GM04503 (cell line): ENCODE results near the gene ADAM8.
"Not testable (repeated sequence)": the region's sequence is repeated elsewhere in the genome, so short reads cannot be mapped to it uniquely, and the experiment has no call there.

Source experiments
- DNase-seq: peaks from one replicate; pipeline ENCODE4 v3.0.0-alpha.2; 2012; ENCODE audit warnings: low read depth

The ADAM8 gene

DNA sequence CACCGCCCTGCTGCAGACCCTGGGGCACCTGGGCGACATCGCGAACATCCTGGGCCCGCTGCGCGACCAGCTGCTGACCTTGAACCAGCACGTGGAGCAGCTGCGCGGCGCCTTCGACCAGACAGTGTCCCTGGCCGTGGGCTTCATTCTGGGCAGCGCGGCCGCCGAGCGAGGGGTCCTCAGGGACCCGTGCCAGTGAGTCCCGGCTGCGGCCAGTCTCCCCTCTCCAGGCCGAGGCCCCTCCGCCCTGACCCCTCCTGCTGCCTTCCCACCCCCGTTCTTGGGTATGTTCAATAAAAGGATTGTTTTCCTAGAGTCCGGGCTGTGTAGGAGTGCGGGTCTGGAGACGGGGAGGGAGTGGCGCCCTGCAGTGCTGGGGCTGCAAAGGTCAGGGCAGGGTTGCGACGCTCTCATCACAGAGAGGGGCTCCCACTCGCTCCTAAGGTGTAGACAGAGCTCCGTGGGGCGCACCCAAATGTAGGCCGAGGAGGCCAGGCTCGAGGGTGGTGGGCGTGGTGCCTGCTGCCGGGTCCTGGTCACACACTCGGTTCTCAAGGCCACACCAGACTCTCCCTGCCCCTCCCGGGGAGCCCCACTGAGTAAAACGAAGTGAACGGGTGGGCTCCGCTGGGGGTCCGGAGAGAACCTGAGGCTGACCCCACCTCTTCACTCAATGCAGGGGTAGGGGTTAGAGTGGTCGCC, 45.3 kb downstream of the ADAM8 start:
- DNase-seq = no peak

DNA sequence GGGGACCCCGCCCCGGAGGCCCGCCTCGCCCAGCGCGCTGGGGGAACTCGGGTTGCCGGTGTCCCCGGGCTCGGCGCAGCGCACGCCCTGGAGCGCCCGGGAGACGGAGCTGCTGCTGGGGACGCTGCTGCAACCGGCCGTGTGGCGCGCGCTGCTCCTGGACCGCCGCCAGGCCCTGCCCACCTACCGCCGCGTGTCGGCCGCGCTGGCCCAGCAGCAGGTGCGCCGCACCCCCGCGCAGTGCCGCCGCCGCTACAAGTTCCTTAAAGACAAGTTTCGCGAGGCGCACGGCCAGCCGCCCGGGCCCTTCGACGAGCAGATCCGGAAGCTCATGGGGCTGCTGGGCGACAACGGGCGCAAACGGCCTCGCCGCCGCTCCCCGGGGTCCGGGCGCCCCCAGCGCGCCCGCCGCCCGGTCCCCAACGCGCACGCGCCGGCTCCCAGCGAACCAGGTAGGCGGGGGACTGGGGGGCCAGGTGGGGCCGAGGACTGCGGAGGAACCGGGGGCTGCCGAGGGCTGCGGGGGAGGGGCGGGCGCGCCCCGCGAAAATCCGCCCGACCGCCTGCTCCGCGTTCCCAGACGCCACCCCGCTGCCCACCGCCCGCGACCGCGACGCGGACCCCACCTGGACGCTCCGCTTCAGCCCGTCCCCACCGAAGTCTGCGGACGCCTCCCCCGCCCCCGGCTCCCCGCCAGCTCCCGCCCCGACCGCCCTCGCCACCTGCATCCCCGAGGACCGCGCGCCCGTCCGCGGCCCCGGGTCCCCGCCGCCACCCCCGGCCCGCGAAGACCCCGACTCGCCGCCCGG, 46.1 kb downstream of the ADAM8 start:
- no peak for DNase-seq

DNA sequence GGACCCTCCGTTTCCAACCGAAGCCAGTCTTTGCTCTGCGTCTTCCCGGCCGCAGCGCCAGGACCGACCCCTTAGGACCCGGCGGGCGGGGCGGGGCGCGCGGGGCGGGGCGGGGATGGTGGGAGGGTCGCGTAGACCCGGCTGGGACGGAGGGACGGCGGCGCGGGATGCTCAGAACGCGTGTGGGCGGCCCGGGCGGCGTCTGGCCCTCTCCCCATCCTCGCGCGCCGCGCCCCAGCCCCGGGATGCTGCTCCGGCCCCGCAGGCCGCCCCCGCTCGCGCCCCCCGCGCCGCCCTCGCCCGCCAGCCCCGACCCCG, 46.7 kb downstream of the ADAM8 start, which contains the start of gene UTF1:
UTF1 (plus strand) TSS at position 174 of the 318 bp plus-strand sequence; CDS start at position 246, 72 bp downstream.
- DNase-seq = no peak

DNA sequence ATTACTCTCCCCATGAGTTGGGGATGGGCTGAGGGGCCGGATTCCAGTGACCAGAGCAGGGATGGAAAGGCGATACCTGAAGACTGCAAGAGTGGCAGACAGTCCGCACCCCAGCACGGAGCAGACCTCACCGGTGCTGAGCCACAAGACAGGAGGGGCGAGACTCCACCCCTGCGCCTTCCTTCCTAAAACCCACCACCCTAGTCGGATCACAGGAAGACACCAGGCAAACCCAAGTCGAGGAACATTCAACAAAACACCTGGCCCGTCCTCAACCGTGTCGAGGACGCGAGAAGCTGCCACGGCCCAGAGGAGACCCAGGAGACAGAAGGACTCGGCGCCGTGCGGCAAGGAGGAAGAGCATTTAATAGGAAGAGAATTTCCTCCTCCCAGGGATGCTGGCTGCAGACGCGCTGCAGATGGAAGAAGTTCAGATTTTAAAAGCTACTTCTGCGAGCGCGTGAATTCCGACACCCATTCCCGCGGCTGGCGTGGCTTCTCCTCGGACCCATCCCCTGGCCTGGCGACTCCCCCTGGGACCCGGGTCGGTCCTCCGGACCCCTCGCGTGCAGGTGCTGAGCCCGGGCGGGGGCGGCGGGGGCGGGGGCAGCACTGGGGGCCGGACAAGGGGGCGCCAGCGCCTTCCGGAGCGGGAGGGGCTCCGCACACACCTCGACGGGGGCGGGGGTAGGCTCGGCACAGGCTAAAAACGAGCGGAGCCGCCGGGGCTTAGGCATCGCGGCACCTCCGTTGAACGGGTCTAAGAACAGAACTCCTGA, 47.2 kb downstream of the ADAM8 start:
- no peak for DNase-seq

DNA sequence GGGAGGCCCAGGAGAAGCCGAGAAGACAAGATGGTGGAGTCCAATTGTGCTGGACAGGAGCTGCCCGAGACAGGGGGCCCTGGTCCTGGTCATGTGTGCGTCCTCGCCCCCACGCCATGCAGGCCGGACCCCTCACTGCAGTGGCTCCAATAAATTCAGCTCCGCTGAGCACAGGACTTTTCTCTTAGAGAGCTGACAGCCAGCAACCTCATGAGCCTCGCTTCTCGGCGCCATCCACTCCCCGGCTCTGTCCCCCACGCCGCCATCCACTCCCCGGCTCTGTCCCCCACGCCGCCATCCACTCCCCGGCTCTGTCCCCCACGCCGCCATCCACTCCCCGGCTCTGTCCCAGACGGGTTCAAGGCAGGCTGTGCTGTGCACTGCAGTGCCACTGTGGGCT, 49.4 kb downstream of the ADAM8 start:
- DNase-seq = no peak

DNA sequence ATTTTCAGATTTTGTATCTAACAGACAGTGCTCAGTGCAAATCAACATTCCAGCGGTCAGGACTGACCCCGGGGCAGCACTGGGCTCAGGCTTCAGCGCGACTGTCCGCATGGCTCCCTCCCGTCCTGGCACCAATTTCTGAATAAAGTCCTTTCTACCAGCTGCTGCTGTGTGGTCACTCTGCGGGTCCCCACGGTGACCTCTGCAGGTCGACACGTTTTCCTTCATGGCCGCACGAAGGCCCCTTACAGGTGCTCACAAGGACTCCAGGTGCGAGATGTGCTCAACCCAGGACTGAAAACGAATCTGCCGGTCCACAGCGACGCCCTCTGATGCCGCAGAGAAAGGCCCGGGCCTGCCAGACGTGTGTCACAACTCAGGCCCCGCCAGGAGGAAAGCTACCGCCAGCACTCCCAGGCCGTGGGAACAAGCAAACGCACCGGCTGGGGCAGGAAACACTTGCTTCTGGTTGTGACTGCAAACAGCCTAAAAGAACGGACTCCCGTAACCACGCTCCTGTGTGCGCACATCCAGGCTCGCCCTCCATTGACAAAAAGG, 50.3 kb downstream of the ADAM8 start:
- no peak for DNase-seq

DNA sequence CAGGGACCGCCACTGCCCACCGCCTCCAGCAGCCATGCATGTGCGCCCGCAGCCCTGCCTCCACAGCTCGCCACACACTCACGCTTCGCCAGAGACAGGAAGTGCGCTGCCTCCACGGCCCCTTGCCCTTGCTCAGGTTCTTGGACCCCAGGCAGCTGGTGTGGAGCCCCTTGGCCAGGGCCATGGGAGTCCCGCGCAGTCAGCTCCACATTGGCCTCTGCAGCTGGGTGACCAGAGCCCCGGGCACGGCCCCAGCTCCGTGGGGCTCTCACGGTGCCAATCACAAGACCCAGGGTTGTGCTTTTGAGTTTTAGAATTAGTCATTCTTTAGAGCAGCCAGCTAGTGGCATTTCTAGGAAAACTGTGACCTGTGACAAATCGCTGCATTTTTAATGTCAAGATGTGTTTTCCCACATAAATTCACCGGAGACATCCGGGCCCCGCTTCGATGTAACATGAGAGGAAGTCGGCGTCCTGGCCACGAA, 50.9 kb downstream of the ADAM8 start:
- DNase-seq = no peak

DNA sequence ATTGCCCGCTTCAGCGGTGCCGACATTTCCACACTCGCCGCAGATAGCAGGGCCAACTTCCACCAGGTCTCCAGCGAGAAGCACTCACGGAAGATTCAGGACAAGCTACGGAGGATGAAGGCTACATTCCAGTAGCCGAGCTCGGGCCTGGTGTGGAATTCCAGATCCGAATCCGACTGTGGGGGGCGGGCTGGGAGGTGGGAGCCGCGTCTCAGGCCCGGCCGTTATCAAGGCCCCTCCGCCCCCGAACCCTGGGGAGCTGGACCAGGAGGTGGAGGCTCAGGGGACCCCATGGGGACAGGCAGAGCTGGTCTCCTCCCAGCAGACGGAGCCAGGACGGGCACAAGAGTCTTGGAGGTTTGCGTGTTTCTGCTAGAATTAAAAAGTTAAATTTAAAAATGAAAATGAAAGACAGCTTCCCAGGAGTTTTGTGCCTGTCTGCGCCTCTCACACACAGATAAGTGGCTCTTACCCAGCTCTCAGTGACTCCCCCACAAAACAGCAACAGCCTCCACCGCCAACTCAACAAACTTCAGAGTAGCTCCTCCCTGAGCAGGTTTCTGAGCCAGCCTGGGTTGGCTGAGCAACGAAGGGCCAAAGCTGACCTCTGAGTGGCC, 51.8 kb downstream of the ADAM8 start:
- no peak for DNase-seq

DNA sequence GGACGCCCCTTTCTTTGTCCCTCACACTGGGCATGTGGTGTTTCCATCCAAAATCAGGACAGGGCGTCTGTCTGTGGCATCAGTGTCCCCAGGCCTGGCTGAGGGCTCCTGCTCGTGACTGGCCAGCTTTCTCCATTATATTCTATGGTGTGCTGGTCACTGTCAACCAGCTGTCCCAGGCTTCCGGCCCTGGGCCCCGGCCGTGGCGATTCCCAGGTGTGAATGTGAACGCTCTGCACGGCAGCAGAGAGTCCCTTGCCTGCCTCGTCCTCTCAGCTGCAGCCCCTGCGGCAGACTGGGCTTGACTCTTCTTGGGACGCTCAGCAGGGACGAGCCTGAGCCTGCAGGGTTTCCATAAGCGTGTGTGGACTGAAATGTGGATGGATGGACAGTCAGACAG, 52.6 kb downstream of the ADAM8 start:
- DNase-seq = no peak

DNA sequence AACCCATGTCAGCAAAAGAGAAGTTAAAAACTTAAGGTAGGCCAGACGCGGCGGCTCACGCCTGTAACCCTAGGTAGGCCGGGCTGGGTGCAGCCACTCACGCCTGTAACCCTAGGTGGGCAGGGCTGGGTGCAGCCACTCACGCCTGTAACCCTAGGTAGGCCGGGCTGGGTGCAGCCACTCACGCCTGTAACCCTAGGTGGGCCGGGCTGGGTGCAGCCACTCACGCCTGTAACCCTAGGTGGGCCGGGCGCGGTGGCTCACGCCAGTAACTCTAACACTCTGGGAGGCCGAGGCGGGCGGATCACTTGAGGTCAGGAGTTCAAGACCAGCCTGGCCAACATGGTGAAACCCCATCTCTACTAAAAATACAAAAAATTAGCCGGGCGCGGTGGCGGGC, 54.9 kb downstream of the ADAM8 start:
- not testable (repeated sequence) for DNase-seq

DNA sequence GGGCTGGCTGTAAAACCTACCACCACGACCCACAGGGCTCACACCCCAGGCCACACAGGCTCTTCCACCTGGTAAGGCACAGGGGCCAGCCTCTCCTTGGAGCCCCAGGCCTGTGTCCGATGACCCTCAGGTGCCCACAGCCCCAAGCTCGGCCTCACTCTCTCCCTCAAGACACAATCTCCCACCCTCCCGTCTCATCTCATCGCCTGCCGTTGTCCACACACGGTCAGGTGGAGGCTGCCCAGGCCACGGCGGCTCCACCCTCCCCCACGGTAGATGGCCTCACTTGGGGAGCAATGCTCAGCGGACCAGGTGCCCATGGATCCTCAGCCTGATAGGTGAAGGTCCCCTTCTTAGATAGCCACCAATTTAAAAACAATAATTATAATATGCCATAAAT, 55.3 kb downstream of the ADAM8 start:
- DNase-seq = no peak

DNA sequence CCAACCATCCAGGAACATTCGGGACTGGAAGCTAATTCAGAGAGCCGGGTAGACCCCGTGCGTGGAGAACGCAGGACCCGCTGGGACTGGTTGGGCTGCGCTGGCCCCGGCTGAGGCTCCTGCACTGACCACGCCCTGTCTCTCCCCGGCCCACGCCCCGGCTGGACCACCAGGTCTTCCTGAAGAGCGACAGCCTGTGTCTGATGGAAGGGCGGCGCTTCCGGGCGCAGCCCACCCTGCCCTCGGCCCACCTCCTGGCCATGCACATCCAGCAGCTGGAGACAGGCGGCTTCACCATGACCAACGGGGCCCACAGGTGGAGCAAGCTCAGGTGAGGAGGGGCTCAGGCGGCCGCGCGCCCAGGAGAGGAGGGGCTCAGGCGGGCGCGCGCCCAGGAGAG, 56.9 kb downstream of the ADAM8 start:
- DNase-seq = no peak

DNA sequence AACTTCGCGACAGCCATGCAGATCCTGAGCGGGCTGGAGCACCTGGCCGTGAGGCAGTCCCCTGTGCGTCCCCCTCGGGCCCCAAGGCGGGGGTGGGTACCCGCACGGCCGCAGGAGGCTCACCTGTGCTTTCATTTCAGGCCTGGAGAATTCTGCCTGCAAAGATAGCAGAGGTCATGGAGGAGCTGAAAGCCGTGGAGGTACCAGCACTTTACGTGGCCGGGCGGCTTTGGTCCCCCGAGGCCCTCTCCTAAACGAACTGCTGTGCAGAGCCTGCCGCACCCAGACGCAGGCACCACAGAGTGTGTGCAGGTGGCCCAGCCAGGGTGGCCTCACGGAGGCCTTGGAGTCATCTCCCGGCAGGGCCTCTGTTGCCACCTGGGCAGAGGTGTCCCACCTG, 57.8 kb downstream of the ADAM8 start:
- DNase-seq = no peak

DNA sequence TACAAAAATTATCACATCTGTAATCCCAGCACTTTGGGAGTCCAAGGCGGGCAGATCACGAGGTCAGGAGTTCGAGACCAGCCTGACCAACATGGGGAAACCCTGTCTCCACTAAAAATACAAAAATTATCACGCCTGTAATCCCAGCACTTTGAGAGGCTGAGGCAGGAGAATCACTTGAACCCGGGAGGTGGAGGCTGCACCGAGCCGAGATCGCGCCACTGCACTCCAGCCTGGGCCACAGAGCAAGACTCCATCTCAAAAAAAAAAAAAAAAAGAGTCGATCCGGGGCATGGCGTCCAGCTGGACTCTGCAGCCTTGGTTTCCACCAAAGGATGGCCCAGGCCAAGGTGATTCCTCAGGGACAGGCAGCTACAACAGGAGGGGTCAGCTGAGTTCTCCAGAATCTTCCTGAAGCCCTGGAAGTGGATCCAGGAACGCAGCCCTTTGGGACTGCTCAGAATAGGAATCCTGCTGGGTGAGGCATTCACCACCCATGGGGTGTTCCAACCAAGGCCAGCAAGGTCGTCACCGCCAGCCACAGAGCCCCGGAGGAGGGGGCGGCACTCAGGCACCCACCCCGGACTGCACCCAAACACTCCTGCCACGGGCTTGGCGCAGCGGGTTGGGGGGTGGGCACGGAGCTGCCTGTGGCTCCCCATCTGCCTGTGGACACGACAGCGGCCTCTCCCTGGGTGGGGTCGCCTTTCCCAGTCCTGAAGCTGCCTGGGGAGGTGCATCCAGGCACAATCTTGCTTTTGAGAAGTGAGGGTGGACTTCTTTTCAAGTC, 58.7 kb downstream of the ADAM8 start:
- DNase-seq = no peak

DNA sequence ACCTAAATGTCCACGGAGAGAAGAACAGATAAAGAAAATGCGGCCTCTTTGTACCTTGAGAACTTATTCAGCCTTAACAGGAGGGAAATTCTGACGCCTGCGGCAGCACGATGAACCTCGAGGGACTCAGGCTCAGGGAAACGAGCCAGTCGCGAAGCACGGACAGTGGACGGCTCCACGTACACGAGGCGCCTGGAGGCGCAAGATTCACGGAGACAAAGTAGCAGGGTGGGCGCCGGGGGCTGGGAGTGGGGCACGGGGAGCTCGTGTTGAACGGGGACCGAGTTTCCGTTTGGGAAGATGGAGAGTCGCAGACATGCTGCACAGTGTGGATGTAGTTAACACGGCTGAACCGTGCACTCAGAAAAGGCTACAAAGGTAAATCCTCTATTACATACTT, 59.9 kb downstream of the ADAM8 start:
- DNase-seq = no peak

DNA sequence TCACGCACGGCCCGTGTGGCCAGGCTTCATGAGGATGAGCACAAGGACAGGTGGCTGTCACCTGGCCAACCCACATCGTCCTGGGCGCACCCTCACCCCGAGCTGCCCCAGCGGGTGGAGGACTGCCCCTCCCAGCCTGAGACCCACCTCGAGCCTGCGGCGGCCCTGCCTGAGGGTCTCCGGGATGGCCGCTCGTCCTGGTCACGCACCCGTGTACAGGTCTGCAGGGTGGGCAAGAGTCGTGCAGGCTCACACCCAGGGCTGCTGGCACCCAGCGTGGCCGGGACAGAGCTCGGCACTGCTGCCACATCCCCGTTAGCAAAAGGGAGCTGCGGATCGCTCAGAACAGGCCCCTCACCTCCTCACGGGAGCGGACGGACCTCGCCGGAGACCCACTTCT, 61.1 kb downstream of the ADAM8 start:
- DNase-seq = no peak

DNA sequence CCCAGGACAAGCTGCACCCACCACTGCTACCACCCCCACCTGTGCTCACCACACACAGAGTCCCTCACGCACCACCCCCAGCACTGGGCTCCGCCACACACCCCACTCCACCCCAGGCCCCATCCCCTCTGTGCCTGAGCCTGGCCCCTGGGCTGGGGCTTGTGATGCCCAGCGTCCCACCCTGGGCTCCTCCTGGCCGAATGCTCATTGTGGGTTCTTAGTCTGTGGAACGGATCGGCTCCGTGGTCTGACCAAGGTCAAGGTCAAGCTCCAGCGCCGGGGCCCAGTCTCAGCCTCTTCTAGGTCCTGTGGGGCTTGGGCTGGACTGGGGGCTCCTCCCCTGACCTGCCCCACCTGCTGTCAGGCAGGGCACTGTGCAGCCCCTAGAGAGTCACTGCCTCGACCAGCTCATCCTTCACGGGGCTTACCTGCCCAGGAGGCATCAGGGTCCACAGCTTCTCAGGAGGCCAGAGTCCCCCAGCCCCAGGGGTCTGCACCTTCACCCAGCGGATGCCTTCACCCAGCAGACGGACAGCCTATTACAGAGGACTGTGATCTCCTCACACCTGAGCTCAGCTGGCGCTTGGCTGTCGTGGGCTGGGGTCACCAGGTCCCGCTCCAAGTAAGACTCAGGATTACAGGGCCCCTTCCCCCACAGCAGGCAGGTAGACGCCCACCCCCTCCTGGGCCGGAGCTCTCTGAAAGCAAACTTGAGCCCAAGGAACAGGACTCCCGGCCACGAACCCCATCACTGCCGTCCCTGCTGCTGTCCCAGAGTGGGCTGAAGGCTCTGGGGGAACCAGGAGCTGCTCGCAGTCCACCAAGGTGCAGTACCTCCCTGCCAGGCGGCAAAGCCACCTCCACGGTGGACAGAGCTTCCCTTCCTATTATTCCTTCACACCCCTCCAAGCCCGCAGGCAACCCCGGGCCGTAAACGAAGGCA, 61.9 kb downstream of the ADAM8 start:
- DNase-seq = no peak

DNA sequence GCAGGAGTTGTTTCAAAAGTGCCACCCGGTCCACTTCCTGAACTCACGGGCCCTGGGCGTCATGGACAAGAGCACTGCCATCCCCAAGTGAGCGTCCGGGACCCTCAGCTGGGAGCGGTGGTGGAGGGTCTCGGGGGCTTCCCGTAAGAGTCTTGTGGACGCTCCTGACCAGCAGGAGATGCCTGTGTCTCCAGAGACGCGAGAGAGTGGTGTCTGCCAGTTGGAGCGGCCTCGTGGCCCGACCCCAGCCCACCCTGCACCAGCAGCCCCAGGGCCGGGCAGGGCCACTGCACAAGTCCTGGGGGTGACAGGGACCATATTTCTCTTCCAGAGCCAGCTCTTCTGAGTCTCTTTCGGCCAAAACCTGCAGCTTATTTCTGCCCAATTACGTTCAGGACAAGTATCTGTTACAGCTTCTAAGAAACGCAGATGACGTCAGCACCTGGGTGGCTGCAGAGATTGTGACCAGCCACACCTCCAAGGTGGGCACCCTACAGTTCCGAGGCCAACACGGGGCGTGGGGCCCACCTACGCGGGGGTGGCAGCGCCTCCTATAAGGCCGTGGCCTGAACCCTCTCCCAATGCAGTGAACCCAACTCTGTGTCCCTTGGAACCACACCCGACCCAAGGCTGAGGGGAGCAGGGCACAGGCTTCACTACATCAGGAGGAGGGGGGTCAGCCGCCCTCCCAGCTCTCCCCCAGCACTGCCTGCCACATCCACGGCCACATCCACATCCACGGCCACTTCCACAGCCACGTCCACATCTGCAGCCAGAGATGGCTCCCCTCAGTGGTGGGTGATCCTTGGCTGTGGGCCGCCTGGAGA, 62.8 kb downstream of the ADAM8 start:
- no peak for DNase-seq

DNA sequence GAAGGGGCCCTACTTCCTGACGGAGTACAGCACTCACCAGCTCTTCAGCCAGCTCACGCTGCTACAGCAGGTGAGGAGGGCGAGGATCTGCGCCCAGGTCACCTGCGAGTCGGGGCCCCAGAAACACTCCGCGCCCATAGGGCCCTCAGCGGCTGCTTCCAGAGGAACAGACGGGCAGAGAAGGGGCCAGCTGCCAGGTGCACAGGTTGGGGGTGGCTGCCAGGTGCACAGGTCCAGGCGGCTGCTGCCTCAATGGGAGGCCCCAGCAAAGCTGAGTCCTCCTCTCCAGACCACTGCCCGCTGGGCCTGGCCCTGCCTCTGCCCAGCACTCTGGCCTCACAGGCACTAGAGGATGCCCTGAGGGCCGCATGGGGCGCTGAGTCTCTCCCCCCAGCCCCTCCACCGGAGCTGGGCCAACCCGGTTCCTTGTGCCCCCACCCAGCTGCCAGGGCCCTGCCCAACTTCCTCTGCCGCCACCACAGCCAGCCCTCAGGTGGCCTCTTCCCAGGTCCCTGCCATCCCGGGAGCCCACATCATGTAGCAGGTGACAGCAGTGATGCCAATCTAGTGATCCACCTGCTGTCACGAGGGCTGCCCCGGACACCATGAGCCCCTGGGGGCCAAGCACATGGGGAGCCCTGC, 63.7 kb downstream of the ADAM8 start:
- DNase-seq = no peak
